ENCODE data around the gene DOCK3.
"Not testable (repeated sequence)": the region's sequence is repeated elsewhere in the genome, so short reads cannot be mapped to it uniquely, and the experiment has no call there.

Gene DOCK3

DNA sequence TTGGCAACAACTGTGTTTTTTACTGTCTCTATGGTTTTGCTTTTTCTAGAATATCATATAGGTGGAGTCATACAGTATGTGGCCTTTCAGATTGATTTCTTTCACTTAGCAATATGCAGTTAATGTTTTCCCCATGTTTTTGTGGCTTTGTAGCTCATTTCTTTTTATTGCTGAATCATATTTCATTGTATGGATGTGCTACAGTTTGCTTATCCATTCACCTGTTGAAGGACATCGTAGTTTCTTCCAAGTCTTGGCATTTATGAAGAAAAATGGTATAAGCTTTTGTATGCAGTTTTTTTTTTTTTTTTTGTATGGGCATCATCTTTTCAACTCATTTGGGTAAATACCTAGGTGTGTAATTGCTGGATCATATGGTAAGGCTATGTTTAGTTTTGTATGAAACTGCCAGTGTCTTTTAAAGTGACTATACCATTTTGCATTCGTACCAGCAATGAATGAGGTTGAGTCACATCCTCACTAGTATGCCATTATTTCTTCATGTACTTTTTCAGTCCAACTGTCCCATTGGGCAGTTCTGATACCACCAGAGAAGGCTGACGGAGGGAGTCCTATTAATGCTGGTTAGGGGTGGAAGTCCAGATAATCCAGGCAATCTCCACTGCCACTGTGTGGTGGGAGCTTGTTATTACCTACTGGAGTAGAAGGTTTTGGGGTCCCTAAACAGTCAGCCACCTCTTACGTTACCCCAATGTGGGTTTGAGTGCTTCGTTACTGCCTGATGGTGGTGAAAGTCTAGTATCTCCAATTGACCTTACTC is 210.5 kb downstream of the DOCK3 start:
- TF ChIP-seq CTCF (IDR thresholded peaks at IDR 0.05; ENCODE audit: extremely low read depth, missing control alignments): no peak
- DNase-seq (ENCODE audit: low spot score): no peak

- TF ChIP-seq CTCF (IDR thresholded peaks at IDR 0.05; ENCODE audit: extremely low read depth, missing control alignments): no peak
These were observed 216.1 kb downstream of the DOCK3 start for GRCh38 chr3:50890688-50891344.

DNA sequence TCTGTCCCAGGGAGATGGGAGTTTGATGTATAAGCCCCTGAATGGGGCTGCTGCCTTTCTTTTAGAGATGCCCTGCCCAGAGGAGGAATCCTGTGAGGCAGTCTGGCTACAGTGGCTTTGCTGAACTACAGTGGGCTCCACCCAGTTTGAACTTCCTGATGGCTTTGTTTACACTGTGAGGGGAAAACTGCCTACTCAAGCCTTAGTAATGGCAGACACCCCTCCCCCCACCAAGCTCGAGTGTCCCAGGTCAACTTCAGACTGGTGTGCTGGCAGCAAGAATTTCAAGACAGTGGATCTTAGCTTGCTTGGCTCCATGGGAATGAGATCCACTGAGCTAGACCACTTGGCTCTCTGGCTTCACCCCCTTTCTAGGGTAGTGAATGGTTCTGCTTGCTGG is 226.4 kb downstream of the DOCK3 start:
- not testable (repeated sequence) for DNase-seq (ENCODE audit: low spot score)

More at GRCh38 chr3:50890688-50891344, 216.1 kb downstream of the DOCK3 start:
- no peak for DNase-seq (ENCODE audit: low spot score)

DNA sequence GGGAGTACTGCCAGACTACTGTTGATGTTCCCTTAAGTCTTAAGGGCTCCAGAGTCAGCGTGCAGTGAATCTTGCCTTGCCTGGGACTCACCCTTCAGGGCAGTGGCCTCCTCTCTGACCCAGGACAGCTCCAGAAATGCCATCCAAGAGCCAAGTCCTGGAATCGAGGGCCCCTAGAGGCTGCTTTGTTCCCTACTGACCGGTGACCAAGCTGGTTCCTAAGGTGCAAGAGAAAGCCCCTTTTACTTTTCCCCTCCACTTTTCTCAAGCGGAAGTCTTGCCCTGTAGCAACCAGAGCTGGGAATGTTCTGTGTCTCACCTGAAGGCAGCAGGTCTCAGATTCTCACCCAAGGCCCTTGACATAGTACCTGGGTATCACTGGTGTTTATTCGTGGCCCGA is 238.0 kb downstream of the DOCK3 start:
- no peak for DNase-seq (ENCODE audit: low spot score)
- no peak for TF ChIP-seq CTCF (IDR thresholded peaks at IDR 0.05; ENCODE audit: extremely low read depth, missing control alignments)

GRCh38 chr3:50913260-50913659 is 238.5 kb downstream of the DOCK3 start:
- no peak for TF ChIP-seq CTCF (IDR thresholded peaks at IDR 0.05; ENCODE audit: extremely low read depth, missing control alignments)
- DNase-seq (ENCODE audit: low spot score): no peak

GRCh38 chr3:50922071-50922470 is 247.3 kb downstream of the DOCK3 start:
- DNase-seq (ENCODE audit: low spot score): not testable (repeated sequence)

- no peak for TF ChIP-seq CTCF (IDR thresholded peaks at IDR 0.05; ENCODE audit: extremely low read depth, missing control alignments)
- no peak for DNase-seq (ENCODE audit: low spot score)
These were observed 249.2 kb downstream of the DOCK3 start for GRCh38 chr3:50923955-50924354.

DNA sequence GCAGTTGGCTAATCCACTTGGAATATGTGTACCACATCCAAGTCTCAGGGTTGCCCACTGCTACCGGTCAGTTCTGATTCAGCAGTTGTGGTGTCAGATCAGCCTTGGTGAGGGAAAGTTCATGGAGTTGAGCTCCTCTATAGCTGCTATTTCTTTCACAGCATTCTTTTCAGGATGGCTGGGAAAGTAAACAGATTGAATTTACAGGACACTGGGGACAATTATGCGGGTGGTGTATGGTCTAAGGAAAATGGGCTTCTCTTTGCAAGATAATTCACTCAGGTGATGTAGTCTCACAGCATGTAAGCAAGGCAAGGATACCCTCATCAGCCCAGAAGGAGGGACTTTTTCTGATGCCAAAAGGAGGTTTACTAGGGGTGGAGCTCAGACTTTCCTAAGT is 249.9 kb downstream of the DOCK3 start:
- no peak for DNase-seq (ENCODE audit: low spot score)
- no peak for TF ChIP-seq CTCF (IDR thresholded peaks at IDR 0.05; ENCODE audit: extremely low read depth, missing control alignments)

Data from GM20000 (cell line).